Natural killer cell (primary cell): ENCODE data around the gene SCYL2. TPM values are rescaled to one million over a fixed set of nuclear protein-coding genes. Genes with fewer than 3 reads are reported as not detected.
"Not testable (repeated sequence)": the region's sequence is repeated elsewhere in the genome, so short reads cannot be mapped to it uniquely, and the experiment has no call there.

Experiments
- ATAC-seq, 3 donors: fragments of 150-1000 bp in 2 of 3; fragments of 200-7000 bp in 1 of 3; cut with Tn5 transposase; 1 replicate in 1 of 3; 2 replicates in 2 of 3; pipeline ENCODE4 v1.10.0; 2021; ENCODE audit warnings: mild to moderate bottlenecking in 2 of 3, moderate library complexity in 2 of 3
- DNase-seq, 2 donors: peaks; one replicate each; pipeline versions ENCODE4 v3.0.0 to v3.0.0-alpha.2; 2013 to 2021; ENCODE audit warnings: mixed read lengths in 1 of 2
- H3K27ac ChIP-seq: one replicate; pipeline ENCODE4 v1.5.1; 2013; ENCODE audit warnings: mild to moderate bottlenecking, low read length
- H3K27me3 ChIP-seq: one replicate; pipeline ENCODE4 v1.6.1; 2013; ENCODE audit warnings: low read length; ENCODE audit not compliant: control insufficient read depth, insufficient read depth
- H3K36me3 ChIP-seq: one replicate; pipeline ENCODE4 v1.6.1; 2013; ENCODE audit warnings: low read length; ENCODE audit not compliant: control insufficient read depth, insufficient read depth
- H3K4me1 ChIP-seq: one replicate; pipeline ENCODE4 v1.6.1; 2013; ENCODE audit warnings: low read length; ENCODE audit not compliant: control insufficient read depth, insufficient read depth
- H3K4me3 ChIP-seq: one replicate; pipeline ENCODE4 v1.5.1; 2013; ENCODE audit warnings: low read length
- H3K9me3 ChIP-seq: one replicate; pipeline ENCODE4 v1.6.1; 2013; ENCODE audit warnings: low read length; ENCODE audit not compliant: control insufficient read depth, insufficient read depth
- H3K27ac Mint-ChIP-seq, 2 donors: one replicate each; pipeline ENCODE4 v1.8.0; 2022; ENCODE audit warnings: mild to moderate bottlenecking in 2 of 2, mixed read lengths in 2 of 2, moderate library complexity in 1 of 2
- H3K27me3 Mint-ChIP-seq, 2 donors: one replicate each; pipeline ENCODE4 v1.8.0; 2022; ENCODE audit warnings: low read depth in 2 of 2, mixed read lengths in 2 of 2
- H3K36me3 Mint-ChIP-seq: one replicate; pipeline ENCODE4 v1.8.0; 2022; ENCODE audit warnings: mixed read lengths
- H3K4me1 Mint-ChIP-seq, 2 donors: one replicate each; pipeline ENCODE4 v1.8.0; 2022; ENCODE audit warnings: mixed read lengths in 2 of 2
- H3K4me3 Mint-ChIP-seq: one replicate; pipeline ENCODE4 v1.8.0; 2022; ENCODE audit warnings: mild to moderate bottlenecking, moderate library complexity, mixed read lengths
- H3K9me3 Mint-ChIP-seq, 2 donors: one replicate each; pipeline ENCODE4 v1.8.0; 2022; ENCODE audit warnings: mixed read lengths in 2 of 2
- CTCF ChIP-seq: fragments of 200-600 bp; IDR thresholded peaks from one replicate; pipeline ENCODE4 v1.8.0; 2022; ENCODE audit warnings: antibody characterized with exemption
- WGBS: methylation state at CpG from one replicate; pipeline ENCODE4 v1.1.7; 2013; ENCODE audit warnings: missing lambda C conversion rate; ENCODE audit not compliant: insufficient coverage; 5-methylcytosine and 5-hydroxymethylcytosine counted together
- intact Hi-C: fragments of 100-400 bp; cut with micrococcal nuclease; formaldehyde crosslinking; loops from one replicate; pipeline ENCODE4 v1.14.2; 2022
- total RNA-seq, 4 donors: library from RNA; stranded (reverse); fragments of 120-200 nt in 1 of 4; gene quantifications; one replicate each; pipeline versions ENCODE4 v1.2.3 to v1.2.4, GENCODE V29; 2013 to 2022

SCYL2 gene
- total RNA-seq, 3 donors from 2014 or later (not counting 1 experiment from before 2014, with no cell fraction given), result 48.7 to 61.0 (median 56.1) TPM

GRCh38 chr12:100337727-100338126, 70.8 kb downstream of the SCYL2 start:
- no peaks in the 10 kb centered on the region for H3K27me3 ChIP-seq
- no peak overlapping the region for H3K4me3 ChIP-seq
- H3K4me1 ChIP-seq, result no peaks in the 10 kb centered on the region
- intact Hi-C loops, result no loop called here
- peaks cover 60% of the 10 kb centered on the region for H3K36me3 ChIP-seq
- Mint-ChIP-seq H3K27me3 (no peaks in the 10 kb centered on the region), H3K4me3 (no peak overlapping the region), H3K36me3 (peaks cover 19% of the 10 kb centered on the region), H3K9me3 (no peaks in the 10 kb centered on the region), H3K4me1 (no peaks in the 10 kb centered on the region), H3K27ac (no peak overlapping the region)
- no peak for ATAC-seq
- TF ChIP-seq CTCF, result no peak
- H3K9me3 ChIP-seq, result no peaks in the 10 kb centered on the region
- DNase-seq, result no peak
- H3K27ac ChIP-seq, result no peak overlapping the region

- no peak for TF ChIP-seq CTCF
- H3K4me3 ChIP-seq, result no peak overlapping the region
- H3K4me1 ChIP-seq, result no peaks in the 10 kb centered on the region
- Mint-ChIP-seq H3K4me1 (no peaks in the 10 kb centered on the region), H3K27ac (peak overlapping the region; percentile 13 to 51), H3K9me3 (no peaks in the 10 kb centered on the region), H3K27me3 (no peaks in the 10 kb centered on the region), H3K4me3 (no peak overlapping the region), H3K36me3 (peaks cover 14% of the 10 kb centered on the region)
- H3K27me3 ChIP-seq, result no peaks in the 10 kb centered on the region
- no peak overlapping the region for H3K27ac ChIP-seq
- H3K36me3 ChIP-seq, result peaks cover 49% of the 10 kb centered on the region
- H3K9me3 ChIP-seq, result no peaks in the 10 kb centered on the region
- DNase-seq (no peak), ATAC-seq (no peak)
- intact Hi-C loops, result no loop called here
Observed at GRCh38 chr12:100339071-100339470, 72.1 kb downstream of the SCYL2 start.

GRCh38 chr12:100342897-100343296, 75.9 kb downstream of the SCYL2 start:
- H3K4me3 ChIP-seq, H3K9me3 ChIP-seq, H3K27me3 Mint-ChIP-seq, H3K27ac ChIP-seq, H3K4me1 ChIP-seq, H3K9me3 Mint-ChIP-seq, H3K27me3 ChIP-seq, DNase-seq, ATAC-seq, intact Hi-C loops, H3K4me1 Mint-ChIP-seq, H3K4me3 Mint-ChIP-seq, H3K27ac Mint-ChIP-seq, H3K36me3 Mint-ChIP-seq: not testable (repeated sequence)
- WGBS, result 100% methylated on average over 2 of the region's 2 CpGs
- H3K36me3 ChIP-seq, result peaks cover 20% of the 10 kb centered on the region

- H3K36me3 ChIP-seq, DNase-seq, H3K27ac Mint-ChIP-seq, H3K36me3 Mint-ChIP-seq, H3K9me3 ChIP-seq, H3K27me3 Mint-ChIP-seq, H3K27ac ChIP-seq, H3K4me1 ChIP-seq, ATAC-seq, intact Hi-C loops, H3K4me3 Mint-ChIP-seq, H3K4me1 Mint-ChIP-seq, H3K9me3 Mint-ChIP-seq, H3K27me3 ChIP-seq, H3K4me3 ChIP-seq: not testable (repeated sequence)
- whole genome bisulfite sequencing, result 97% methylated on average over 18 of the region's 18 CpGs
Observed at GRCh38 chr12:100344351-100344750, 77.4 kb downstream of the SCYL2 start.
